Coronary artery (tissue), 2 donors: ENCODE data around the gene RBPJ.

ENCODE experiments used
- DNase-seq: peaks from one replicate; pipeline ENCODE4 v3.0.0-alpha.2; 2017; ENCODE audit warnings: low spot score
- H3K27ac ChIP-seq, 2 donors: fragments of 200-600 bp; sonication (generic); one replicate each; pipeline ENCODE4 v1.5.1; 2016 to 2019
- H3K4me3 ChIP-seq: fragments of 200-600 bp; sonication (generic); 2 replicates; pipeline ENCODE4 v1.5.1; 2016; ENCODE audit warnings: mild to moderate bottlenecking, moderate library complexity
- TF ChIP-seq, protein P1 (sequence below): fragments of 200-600 bp; sonication (generic); IDR thresholded peaks from one replicate; pipeline ENCODE4 v1.5.1; 2019; ENCODE audit warnings: antibody characterized with exemption

RBPJ gene

DNA sequence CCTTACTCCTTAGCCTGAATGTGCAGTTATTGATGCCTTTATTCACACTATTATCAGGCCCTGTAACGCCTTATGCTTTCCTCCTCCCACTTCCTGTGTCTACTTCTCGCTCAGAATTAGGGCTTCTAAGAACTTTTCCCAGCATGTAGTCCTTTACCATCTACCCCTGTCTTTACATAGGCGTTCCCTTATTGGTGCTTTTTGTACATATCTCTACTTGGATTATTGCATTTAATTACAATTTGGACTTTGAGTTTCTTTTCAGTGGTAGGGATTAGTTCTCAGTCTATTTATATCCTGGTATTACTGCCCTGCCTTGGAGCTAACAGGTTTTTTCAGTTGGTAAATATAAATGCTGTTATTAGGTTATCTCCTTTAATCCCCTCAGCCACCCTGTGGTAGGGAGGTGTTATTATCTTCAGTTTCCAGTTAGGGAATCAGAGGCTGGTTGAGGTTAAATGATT is 84.0 kb downstream of the RBPJ start:
- TF ChIP-seq, protein P1, sequence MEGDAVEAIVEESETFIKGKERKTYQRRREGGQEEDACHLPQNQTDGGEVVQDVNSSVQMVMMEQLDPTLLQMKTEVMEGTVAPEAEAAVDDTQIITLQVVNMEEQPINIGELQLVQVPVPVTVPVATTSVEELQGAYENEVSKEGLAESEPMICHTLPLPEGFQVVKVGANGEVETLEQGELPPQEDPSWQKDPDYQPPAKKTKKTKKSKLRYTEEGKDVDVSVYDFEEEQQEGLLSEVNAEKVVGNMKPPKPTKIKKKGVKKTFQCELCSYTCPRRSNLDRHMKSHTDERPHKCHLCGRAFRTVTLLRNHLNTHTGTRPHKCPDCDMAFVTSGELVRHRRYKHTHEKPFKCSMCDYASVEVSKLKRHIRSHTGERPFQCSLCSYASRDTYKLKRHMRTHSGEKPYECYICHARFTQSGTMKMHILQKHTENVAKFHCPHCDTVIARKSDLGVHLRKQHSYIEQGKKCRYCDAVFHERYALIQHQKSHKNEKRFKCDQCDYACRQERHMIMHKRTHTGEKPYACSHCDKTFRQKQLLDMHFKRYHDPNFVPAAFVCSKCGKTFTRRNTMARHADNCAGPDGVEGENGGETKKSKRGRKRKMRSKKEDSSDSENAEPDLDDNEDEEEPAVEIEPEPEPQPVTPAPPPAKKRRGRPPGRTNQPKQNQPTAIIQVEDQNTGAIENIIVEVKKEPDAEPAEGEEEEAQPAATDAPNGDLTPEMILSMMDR, result no peak
- no peak overlapping the region for H3K27ac ChIP-seq
- no peak overlapping the region for H3K4me3 ChIP-seq
- DNase-seq, result no peak

DNA sequence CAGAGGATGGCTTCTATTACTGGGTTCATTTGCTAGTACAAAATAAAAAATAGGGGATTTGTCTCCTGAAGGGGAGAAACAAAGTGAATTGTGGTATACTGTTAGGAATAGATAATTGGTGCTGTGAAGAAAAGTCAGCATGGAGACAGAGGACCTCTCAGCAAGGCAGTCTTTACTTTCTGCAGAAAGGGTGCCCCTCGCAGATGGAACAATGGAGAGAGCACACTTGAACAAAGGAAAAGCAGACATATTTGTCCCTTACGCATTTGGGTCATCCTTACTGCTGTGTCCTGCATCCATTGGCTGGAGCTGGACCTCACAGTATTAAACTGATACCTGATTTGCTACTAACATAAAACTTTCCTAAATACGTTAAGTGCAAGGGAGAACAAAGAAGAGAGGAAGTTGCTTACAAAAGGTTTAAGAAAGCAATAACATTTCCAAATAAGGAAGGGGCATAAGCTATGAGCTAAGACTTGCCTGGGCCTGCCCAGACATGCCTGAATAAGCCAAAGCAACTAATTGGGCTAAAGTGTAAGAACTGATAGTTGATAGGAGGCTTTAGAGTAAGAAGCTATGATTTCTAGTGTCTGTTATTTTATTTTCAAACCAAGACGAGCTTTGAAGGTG is 85.6 kb downstream of the RBPJ start:
- TF ChIP-seq, protein P1, result no peak
- Histone ChIP-seq H3K4me3 (no peak overlapping the region), H3K27ac (no peak overlapping the region)
- DNase-seq, result no peak

DNA sequence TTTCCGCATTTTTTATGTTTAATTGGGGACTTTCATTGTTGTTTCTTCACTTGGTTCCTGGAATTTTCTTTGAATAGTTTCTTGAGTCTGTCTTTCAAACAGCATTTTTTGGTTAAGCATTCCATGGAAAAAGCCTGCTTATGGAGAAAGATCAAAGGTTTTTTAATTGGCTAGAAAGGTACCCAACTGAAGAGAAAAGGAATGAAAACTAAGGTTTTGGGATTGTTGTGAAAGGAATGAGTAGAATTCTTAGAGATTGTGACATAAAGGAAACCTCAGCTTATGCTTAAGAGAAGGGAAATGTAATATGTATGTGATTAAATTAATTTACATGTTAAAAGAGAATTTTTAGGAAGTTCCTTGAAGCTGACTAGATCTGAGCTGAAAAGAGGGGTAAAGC is 86.7 kb downstream of the RBPJ start:
- TF ChIP-seq, protein P1, result no peak
- DNase-seq, result no peak

GRCh38 chr4:26410385-26411293 is 89.8 kb downstream of the RBPJ start:
- Histone ChIP-seq H3K27ac (no peak overlapping the region), H3K4me3 (no peak overlapping the region)
- DNase-seq, result no peak
- TF ChIP-seq, protein P1, result peak; percentile 49

More for the DNA sequence above, 86.7 kb downstream of the RBPJ start:
- H3K27ac ChIP-seq, result no peak overlapping the region
- no peak overlapping the region for H3K4me3 ChIP-seq

DNA sequence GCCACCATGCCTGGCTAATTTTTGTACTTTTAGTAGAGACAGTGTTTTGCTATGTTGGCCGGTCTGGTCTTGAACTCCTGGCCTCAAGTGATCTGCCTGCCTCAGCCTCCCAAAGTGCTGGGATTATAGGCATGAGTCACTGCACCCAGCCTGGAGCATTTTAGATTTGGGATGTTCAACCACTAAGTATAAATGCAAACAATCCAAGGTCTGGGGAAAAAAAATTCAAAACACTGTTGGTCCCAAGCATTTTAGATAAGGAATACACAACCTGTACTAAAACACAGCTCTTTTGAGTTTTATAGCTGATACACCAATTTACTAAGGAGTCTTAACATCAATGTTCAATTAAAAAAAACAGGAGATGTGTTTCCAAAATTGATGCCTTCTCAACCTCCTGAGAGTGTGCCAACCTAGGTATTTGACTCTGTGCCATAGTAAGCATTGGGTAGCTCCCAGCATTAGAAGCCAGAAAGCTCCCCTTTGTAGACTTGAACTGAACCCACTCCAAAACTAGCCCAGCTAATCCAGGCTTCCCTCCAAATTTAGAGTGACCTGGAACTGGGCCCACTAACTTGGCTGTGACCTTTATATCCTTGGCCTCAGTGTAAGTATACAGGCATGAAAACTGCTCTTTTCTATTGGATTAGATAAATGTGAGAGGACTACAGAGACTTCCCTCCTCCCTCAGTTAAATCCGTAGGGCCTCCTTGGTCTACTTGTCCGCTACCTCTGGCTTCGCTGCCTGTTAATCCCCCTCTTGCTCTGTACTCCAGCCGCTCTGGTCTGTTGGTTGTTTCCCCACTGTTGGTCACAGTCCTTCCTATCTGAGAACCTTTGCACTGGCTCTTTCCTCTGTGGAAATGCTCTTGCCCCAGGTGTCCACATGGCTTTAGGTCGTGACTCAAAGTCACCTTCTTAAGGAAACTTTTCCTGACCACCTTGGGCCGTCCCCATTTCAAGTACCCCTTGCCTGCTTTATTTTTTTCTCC is 91.9 kb downstream of the RBPJ start:
- TF ChIP-seq, protein P1, result no peak
- Histone ChIP-seq H3K4me3 (no peak overlapping the region), H3K27ac (peak overlapping the region in 1 of 2 donors; percentile 52)
- no peak for DNase-seq

DNA sequence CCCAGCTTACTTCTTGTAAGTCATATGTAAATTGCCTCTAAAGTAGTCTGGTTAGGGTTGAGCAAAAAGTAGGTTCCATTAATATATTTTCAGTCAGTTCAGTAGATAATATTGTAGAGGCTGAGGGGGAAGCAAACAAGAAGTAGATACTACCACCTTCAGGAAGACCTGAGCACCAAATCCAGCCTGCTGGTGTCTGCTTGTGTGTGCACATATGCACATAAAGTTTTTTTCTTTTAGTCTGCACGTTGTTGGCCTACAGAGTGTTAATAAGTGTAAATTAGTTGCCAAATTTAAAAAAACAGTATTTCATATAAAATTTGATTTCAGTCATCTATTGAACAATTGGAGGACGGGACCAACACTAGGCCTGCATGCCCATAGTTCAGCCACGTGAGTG is 92.8 kb downstream of the RBPJ start:
- no peak overlapping the region for H3K4me3 ChIP-seq
- no peak for DNase-seq
- no peak overlapping the region for H3K27ac ChIP-seq
- TF ChIP-seq, protein P1, result no peak
